ENCODE results near the gene YIF1B.

DNA sequence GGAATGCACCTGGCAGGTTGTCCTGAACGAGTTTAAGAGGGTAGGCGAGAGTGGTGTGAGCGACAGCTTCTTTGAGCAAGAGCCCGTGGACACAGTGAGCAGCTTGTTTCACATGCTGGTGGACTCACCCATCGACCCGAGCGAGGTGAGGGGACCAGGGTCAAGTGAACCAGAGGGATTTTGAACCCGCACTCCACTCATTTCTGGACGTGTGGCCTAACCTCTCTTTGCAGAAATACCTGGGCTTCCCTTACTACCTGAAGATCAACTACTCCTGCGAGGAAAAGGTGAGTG, 21.6 kb upstream of the YIF1B start:
- TF ChIP-seq CTCF (IDR thresholded peaks at IDR 0.05; ENCODE audit: insufficient read depth, low read length, poor library complexity, severe bottlenecking) (no peak), EZH2phosphoT487 (conservative IDR thresholded peaks at IDR 0.05; ENCODE audit: low read length) (no peak)

Data from SU-DHL-6 (cell line).